ENCODE measurements around the gene RGS16.

DNA sequence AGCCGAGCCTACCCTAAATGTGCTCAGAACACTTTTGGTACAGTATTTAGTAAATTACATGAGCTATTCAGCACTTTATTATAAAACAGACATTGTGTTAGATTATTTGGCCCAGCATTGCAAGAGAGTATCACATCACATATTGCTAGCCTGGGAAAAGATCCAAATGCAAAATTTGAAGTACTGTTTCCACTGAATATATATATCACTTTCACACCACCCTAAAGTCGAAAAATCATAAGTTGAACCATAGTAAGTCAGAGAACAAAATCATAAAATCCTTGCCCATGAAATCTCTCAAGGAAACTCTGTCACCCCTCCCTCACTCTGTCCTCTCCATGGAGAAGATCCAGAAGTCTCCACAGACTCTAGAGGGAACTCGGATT is 47.1 kb upstream of the RGS16 start:
- no peak for TF ChIP-seq POLR2A (IDR thresholded peaks at IDR 0.05)
- TF ChIP-seq, protein P1, sequence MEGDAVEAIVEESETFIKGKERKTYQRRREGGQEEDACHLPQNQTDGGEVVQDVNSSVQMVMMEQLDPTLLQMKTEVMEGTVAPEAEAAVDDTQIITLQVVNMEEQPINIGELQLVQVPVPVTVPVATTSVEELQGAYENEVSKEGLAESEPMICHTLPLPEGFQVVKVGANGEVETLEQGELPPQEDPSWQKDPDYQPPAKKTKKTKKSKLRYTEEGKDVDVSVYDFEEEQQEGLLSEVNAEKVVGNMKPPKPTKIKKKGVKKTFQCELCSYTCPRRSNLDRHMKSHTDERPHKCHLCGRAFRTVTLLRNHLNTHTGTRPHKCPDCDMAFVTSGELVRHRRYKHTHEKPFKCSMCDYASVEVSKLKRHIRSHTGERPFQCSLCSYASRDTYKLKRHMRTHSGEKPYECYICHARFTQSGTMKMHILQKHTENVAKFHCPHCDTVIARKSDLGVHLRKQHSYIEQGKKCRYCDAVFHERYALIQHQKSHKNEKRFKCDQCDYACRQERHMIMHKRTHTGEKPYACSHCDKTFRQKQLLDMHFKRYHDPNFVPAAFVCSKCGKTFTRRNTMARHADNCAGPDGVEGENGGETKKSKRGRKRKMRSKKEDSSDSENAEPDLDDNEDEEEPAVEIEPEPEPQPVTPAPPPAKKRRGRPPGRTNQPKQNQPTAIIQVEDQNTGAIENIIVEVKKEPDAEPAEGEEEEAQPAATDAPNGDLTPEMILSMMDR (IDR thresholded peaks at IDR 0.05 in 4 of 5, conservative IDR thresholded peaks at IDR 0.05 in 1 of 5) = no peak

Measured in gastrocnemius medialis (tissue), 4 donors.